Right cardiac atrium (tissue), 5 donors: Measurements from ENCODE around the gene ZNF594. TPM values are rescaled to one million over a fixed set of nuclear protein-coding genes. Genes with fewer than 3 reads are reported as not detected.
"Not testable (repeated sequence)": the region's sequence is repeated elsewhere in the genome, so short reads cannot be mapped to it uniquely, and the experiment has no call there.

Experiments
- ATAC-seq, 2 donors: fragments of 200-7000 bp; cut with Tn5 transposase; one replicate each; pipeline versions ENCODE4 v1.8.0 to v1.9.1; 2020; ENCODE audit warnings: moderate library complexity in 2 of 2, mild to moderate bottlenecking in 1 of 2
- DNase-seq, 3 donors: peaks; one replicate each; pipeline ENCODE4 v3.0.0-alpha.2; 2020
- H3K27ac ChIP-seq: one replicate; pipeline ENCODE4 v1.5.1; 2013; ENCODE audit warnings: mild to moderate bottlenecking, low read length, control low read depth, moderate library complexity
- H3K27me3 ChIP-seq: one replicate; pipeline ENCODE4 v1.6.1; 2013; ENCODE audit not compliant: control insufficient read depth, insufficient read depth
- H3K4me1 ChIP-seq: one replicate; pipeline ENCODE4 v1.6.1; 2013; ENCODE audit warnings: low read length; ENCODE audit not compliant: control insufficient read depth, insufficient read depth
- H3K4me3 ChIP-seq: one replicate; pipeline ENCODE4 v1.5.1; 2013; ENCODE audit warnings: low read length, control low read depth
- H3K9me3 ChIP-seq: one replicate; pipeline ENCODE4 v1.6.1; 2013; ENCODE audit warnings: low read length; ENCODE audit not compliant: control insufficient read depth
- WGBS: extraction: QIAGEN DNeasy Blood & Tissue Kit; methylation state at CpG from one replicate; pipeline ENCODE4 v1.1.7; 2013; 5-methylcytosine and 5-hydroxymethylcytosine counted together
- intact Hi-C, 4 donors: fragments of 100-400 bp; cut with DNase I; formaldehyde crosslinking; loops; one replicate each; pipeline versions ENCODE4 v1.11.0 to v1.14.0; 2022 to 2023
- polyA plus RNA-seq: library from polyadenylated mRNA; stranded (reverse); fragments of 200-250 nt; gene quantifications from one replicate; pipeline ENCODE4 v1.2.3, GENCODE V29; 2013
- total RNA-seq, 4 donors: library from RNA; stranded (reverse); fragmentation: NEBNext Ultra II Directional; extraction: Animal tissue kit (Norgen Biotek cat#: 25700); gene quantifications; one replicate each; pipeline ENCODE4 v1.2.1, GENCODE V29; 2021
- donor health status: healthy with polysubstance abuse.
- donor health status: DM: no; HTN: yes; CAD: no.
- donor health status: DM: no; HTN: no; CAD: no.
- donor health status: DM: no; HTN: yes; CAD: no; lungs with severe emphysema.
- donor health status: DM: yes; HTN: yes; CAD: no.

ZNF594 gene
- total and polyA plus RNA-seq, 5 donors: 2.4 to 8.2 (median 7.3) TPM

GRCh38 chr17:5135726-5136579 lies 55.7 kb downstream of the ZNF594 start:
- intact Hi-C loops: no loop called here
- H3K27me3 ChIP-seq: no peaks in the 10 kb centered on the region
- H3K9me3 ChIP-seq: no peaks in the 10 kb centered on the region
- ATAC-seq (no peak), DNase-seq (no peak)
- no peaks in the 10 kb centered on the region for H3K4me1 ChIP-seq
- no peak overlapping the region for H3K27ac ChIP-seq
- 84% methylated on average over 14 of the region's 14 CpGs for WGBS
- no peak overlapping the region for H3K4me3 ChIP-seq

DNA sequence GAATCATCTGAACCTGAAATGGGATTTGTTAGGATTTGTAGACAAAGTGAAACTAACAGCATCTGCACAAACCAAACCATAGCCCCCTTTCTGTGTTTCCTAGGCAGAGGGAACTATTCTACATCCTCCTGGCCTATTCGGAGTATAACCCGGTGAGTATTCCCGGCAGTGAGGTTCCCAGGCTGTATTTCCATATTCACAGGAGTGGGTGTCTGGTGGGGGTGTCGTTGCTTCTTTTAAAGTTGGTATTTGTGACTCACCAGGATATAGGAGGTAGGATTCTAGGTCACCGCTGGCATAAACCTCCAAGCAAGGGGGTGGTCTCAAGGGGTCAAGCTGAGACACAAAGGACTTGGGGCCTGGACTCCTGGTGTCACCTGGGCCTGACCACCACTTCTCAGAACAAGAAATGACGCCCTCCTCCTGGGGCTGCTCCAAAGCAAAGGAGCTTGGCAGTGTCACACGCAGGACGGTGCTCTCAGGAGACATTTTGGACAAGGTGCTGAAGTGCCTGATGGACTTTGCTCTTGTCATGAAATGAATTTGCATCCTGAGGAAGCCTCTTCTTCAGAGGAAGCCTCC lies 56.4 kb downstream of the ZNF594 start:
- intact Hi-C loops, ATAC-seq: not testable (repeated sequence)
- WGBS: 73% methylated on average over 8 of the region's 8 CpGs

DNA sequence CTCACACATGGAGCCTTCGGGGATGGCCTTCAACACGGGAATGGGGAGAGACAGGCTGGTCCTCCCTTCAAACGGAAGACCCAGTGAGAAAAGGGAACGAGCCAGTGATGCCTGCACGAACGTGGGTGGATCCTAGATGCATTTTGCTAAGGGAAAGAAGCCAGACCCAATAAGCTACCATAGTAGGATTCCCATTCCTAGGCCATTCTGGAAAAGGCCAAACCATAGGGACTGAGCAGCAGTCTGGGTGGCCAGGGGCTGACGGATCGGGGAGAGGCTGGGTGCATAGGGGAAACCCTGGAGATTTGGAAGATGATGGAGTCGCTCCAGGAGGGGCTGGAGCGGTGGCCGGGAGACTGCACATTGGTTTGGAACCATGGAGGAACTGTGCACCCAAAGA lies 57.1 kb downstream of the ZNF594 start:
- ATAC-seq, intact Hi-C loops, H3K4me3 ChIP-seq, H3K27me3 ChIP-seq, DNase-seq, H3K9me3 ChIP-seq, H3K4me1 ChIP-seq, H3K27ac ChIP-seq: not testable (repeated sequence)
- 86% methylated on average over 11 of the region's 11 CpGs for WGBS

More for the DNA sequence above, 56.4 kb downstream of the ZNF594 start:
- H3K4me3 ChIP-seq, H3K9me3 ChIP-seq, H3K4me1 ChIP-seq, DNase-seq, H3K27me3 ChIP-seq, H3K27ac ChIP-seq: not testable (repeated sequence)

GRCh38 chr17:5133961-5134360 lies 57.7 kb downstream of the ZNF594 start:
- ATAC-seq, intact Hi-C loops, H3K27me3 ChIP-seq, H3K4me3 ChIP-seq, H3K9me3 ChIP-seq, H3K4me1 ChIP-seq, H3K27ac ChIP-seq, DNase-seq: not testable (repeated sequence)
- 78% methylated on average over 8 of the region's 8 CpGs for WGBS

GRCh38 chr17:5133311-5133710 lies 58.4 kb downstream of the ZNF594 start:
- WGBS: 63% methylated on average over 8 of the region's 8 CpGs
- Histone ChIP-seq H3K27ac (no peak overlapping the region), H3K4me3 (no peak overlapping the region), H3K27me3 (no peaks in the 10 kb centered on the region), H3K4me1 (no peaks in the 10 kb centered on the region), H3K9me3 (no peaks in the 10 kb centered on the region)
- DNase-seq: no peak
- intact Hi-C loops: no loop called here
- ATAC-seq: no peak

DNA sequence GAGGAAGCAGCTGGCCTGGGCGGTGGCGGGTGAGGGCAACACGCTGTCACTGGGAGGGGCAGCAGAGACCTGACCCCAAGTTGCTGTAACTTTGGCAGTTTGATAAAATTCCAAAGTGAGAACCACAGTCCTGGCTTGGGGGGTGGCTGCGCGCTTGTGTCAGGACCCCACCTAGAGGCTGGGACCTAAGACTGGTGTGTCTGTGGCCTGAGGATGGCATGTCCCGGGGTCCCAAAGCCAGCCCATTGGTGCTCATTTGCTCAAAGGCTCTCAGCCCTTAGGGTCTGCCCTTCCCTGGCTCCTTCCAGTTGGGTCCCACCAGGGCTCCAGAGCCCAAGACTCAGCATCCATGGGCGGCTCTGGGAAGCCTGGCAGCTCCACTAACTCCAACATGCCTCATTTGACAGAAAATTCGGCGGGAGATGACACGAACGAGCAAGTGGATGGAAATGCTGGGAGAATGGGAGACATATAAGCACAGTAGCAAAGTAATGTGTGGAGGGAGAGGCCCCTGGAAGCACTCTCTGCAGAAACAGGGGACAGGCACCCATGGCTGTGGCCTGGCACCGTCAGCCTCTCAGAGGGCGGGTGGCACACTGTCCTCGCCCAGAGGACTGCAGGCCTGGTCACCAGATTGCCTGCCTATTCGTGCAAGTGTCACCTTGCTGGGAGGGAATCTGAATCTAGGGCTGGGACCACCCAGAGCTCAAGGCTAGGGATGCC lies 59.0 kb downstream of the ZNF594 start:
- ATAC-seq, H3K4me1 ChIP-seq, H3K4me3 ChIP-seq: not testable (repeated sequence)

GRCh38 chr17:5131799-5132502 lies 59.7 kb downstream of the ZNF594 start:
- ATAC-seq, H3K27ac ChIP-seq, H3K9me3 ChIP-seq, DNase-seq, H3K27me3 ChIP-seq, intact Hi-C loops, H3K4me3 ChIP-seq, H3K4me1 ChIP-seq: not testable (repeated sequence)
- WGBS: 78% methylated on average over 16 of the region's 16 CpGs

More for the DNA sequence above, 59.0 kb downstream of the ZNF594 start:
- WGBS: 88% methylated on average over 15 of the region's 15 CpGs
- H3K27me3 ChIP-seq, H3K27ac ChIP-seq, intact Hi-C loops, H3K9me3 ChIP-seq, DNase-seq: not testable (repeated sequence)

GRCh38 chr17:5131146-5131715 lies 60.4 kb downstream of the ZNF594 start:
- intact Hi-C loops: no loop called here
- no peaks in the 10 kb centered on the region for H3K27me3 ChIP-seq
- DNase-seq (no peak), ATAC-seq (no peak)
- H3K4me3 ChIP-seq: no peak overlapping the region
- no peaks in the 10 kb centered on the region for H3K4me1 ChIP-seq
- 92% methylated on average over 7 of the region's 7 CpGs for WGBS
- H3K9me3 ChIP-seq: no peaks in the 10 kb centered on the region
- H3K27ac ChIP-seq: no peak overlapping the region

GRCh38 chr17:5130687-5131086 lies 61.0 kb downstream of the ZNF594 start:
- WGBS: 89% methylated on average over 5 of the region's 5 CpGs
- DNase-seq, H3K4me3 ChIP-seq, H3K4me1 ChIP-seq, intact Hi-C loops, H3K27ac ChIP-seq, H3K27me3 ChIP-seq, ATAC-seq, H3K9me3 ChIP-seq: not testable (repeated sequence)

DNA sequence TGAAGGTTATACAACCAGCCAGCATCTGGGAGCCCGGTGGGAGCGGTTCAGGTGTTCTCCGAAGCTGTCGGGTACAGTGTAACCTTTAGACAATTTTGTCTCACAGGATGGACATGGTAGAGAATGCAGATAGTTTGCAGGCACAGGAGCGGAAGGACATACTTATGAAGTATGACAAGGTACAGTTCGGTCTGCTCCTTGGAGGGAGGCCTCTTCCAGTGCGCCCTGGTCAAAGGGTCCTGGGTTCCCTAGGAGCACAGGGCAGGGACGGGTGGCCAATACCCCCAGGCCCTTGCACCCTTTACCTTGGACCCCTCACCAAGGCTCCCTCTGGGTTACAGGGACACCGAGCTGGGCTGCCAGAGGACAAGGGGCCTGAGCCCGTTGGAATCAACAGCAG lies 61.4 kb downstream of the ZNF594 start:
- H3K27ac ChIP-seq, H3K27me3 ChIP-seq, DNase-seq, ATAC-seq, H3K4me1 ChIP-seq, intact Hi-C loops, H3K9me3 ChIP-seq, H3K4me3 ChIP-seq: not testable (repeated sequence)
- WGBS: 88% methylated on average over 10 of the region's 10 CpGs
